ENCODE data around the gene HHAT.

The HHAT gene

GRCh38 chr1:210299501-210299900 is 29.2 kb upstream of the HHAT start:
- no peak for TF ChIP-seq CTCF (conservative IDR thresholded peaks at IDR 0.05; ENCODE audit: low read depth, low read length)
- H3K4me3 ChIP-seq (ENCODE audit: low read depth, low read length), result no peak overlapping the region
- DNase-seq (ENCODE audit: low read depth), result no peak

DNA sequence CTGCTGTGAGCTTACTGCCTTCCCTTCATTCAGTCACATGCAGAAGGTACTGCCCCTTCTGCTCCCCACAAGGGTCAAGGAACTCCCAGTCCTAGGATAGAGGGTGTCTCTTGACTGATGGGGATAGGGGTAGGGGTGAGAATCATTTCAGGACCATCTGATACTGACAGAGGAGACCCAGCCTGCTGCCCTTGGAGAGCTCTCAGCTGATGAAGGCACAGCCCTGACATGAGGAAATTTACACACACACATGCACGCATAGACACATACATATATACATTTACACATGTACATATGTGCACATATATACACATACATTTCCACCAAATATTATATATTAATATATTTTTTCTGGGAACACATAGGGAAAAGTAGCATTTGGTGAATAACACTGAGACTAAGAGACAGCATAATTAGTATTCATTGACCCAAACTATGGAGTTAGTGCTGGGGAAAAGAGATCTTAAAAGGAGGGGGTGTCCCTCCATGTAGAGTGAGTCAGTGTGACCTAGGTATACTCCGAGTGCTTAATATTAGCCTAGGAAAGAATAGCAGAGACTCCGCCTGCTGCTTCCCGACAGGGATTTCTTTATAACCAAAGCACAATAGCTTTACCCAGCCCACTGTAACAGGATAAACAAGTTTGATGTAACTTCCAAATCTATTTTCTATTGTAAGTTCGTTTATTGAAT is 27.6 kb upstream of the HHAT start:
- no peak overlapping the region for H3K4me3 ChIP-seq (ENCODE audit: low read depth, low read length)
- no peak for DNase-seq (ENCODE audit: low read depth)
- TF ChIP-seq CTCF (conservative IDR thresholded peaks at IDR 0.05; ENCODE audit: low read depth, low read length), result no peak

DNA sequence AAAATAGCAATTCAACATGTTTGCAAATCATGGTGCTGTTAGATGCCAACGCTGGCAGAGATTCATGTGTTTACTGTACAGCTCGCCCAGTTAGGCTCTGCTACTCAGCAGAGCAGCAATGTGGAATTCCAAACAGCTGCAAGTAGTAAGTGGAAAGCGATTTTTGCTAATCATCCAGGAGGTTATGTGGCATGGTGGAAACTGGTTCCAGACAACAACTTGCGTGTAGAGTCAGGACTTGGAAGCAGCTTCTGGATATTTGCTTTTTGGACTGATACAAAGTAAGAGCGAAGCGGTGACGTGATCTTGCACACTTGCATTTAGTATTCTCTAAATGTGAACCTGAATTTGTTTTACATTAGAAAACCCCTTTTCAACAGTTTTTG is 27.1 kb upstream of the HHAT start:
- H3K4me3 ChIP-seq (ENCODE audit: low read depth, low read length), result no peak overlapping the region
- no peak for DNase-seq (ENCODE audit: low read depth)
- TF ChIP-seq CTCF (conservative IDR thresholded peaks at IDR 0.05; ENCODE audit: low read depth, low read length), result no peak

DNA sequence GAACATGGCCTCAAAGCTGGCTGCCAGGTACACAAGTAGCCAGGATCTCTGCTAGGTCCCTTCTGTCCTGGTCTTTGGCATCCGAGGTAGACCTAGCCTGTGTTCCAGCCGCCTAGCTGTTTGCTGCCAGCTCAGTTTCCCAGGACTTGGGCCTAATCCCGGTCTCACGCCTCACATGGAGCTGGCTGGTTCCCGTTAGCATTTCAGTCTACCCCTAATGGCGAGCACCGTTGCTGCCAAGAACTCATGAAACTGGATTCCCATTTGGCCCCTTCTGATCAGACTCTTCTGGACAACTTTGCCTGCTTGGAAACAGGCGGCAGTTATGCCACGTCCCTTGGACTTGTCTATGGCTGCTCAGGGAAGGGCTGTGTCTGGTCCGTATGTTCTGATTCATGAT is 26.2 kb upstream of the HHAT start:
- no peak for TF ChIP-seq CTCF (conservative IDR thresholded peaks at IDR 0.05; ENCODE audit: low read depth, low read length)
- no peak overlapping the region for H3K4me3 ChIP-seq (ENCODE audit: low read depth, low read length)
- no peak for DNase-seq (ENCODE audit: low read depth)

- no peak for DNase-seq (ENCODE audit: low read depth)
- TF ChIP-seq CTCF (conservative IDR thresholded peaks at IDR 0.05; ENCODE audit: low read depth, low read length), result no peak
- H3K4me3 ChIP-seq (ENCODE audit: low read depth, low read length), result no peak overlapping the region
Measured at GRCh38 chr1:210303391-210303790, 25.3 kb upstream of the HHAT start.

GRCh38 chr1:210310562-210311153 is 18.0 kb upstream of the HHAT start:
- DNase-seq (ENCODE audit: low read depth), result no peak
- TF ChIP-seq CTCF (conservative IDR thresholded peaks at IDR 0.05; ENCODE audit: low read depth, low read length), result no peak
- H3K4me3 ChIP-seq (ENCODE audit: low read depth, low read length), result no peak overlapping the region

All from choroid plexus epithelial cell (primary cell).